Daoy (cell line): ENCODE measurements around the gene RAVER2. TPM values are rescaled to one million over a fixed set of nuclear protein-coding genes. Genes with fewer than 3 reads are reported as not detected.
"Not testable (repeated sequence)": the region's sequence is repeated elsewhere in the genome, so short reads cannot be mapped to it uniquely, and the experiment has no call there.

ENCODE experiments used
- DNase-seq: peaks from one replicate; pipeline ENCODE4 v3.0.0-alpha.2; 2015; ENCODE audit warnings: low read depth
- total RNA-seq: library from RNA; depleted of rRNA; stranded (reverse); fragments of >200 nt; shearing (Covaris generic); gene quantifications from 2 replicates; pipeline ENCODE4 v1.2.3, GENCODE V29; 2014; rRNA removed

RAVER2 gene, protein sequence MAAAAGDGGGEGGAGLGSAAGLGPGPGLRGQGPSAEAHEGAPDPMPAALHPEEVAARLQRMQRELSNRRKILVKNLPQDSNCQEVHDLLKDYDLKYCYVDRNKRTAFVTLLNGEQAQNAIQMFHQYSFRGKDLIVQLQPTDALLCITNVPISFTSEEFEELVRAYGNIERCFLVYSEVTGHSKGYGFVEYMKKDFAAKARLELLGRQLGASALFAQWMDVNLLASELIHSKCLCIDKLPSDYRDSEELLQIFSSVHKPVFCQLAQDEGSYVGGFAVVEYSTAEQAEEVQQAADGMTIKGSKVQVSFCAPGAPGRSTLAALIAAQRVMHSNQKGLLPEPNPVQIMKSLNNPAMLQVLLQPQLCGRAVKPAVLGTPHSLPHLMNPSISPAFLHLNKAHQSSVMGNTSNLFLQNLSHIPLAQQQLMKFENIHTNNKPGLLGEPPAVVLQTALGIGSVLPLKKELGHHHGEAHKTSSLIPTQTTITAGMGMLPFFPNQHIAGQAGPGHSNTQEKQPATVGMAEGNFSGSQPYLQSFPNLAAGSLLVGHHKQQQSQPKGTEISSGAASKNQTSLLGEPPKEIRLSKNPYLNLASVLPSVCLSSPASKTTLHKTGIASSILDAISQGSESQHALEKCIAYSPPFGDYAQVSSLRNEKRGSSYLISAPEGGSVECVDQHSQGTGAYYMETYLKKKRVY
- total RNA-seq = 9.0 and 10.3 TPM in 2 replicates

DNA sequence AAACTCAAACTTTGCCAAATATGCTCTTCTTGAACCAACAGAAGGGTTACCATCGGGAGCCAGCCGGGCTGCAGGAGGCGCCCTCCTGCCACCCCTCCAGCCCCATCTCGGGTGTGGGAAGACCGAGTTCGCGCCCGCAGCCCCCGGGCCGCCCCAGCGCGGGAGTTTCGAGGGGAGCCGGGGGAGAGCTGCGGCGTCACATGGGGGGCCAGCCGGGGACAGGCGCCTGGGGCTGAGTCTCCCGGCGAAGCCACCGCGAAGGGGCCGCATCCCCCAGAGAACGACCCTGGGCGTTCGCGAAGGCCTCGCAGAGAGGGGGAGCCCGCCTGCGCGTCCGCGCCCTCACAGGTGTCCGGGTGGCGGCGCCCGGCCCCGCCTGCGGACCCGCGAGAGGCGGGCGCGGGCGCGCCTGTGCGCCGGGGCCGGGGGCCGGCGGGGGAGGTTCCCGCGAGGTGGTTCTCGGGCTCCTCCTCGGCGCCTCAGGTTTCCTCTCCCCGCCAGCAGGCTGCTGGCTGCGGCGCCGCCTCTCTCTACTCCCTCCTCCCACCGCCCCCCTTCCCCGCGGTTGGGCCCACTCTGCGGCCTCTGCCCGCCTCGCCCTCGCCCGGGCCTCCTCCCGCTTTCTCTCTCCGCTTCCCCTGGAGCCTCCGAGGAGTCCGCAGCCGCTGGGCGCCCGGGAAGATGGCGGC, at the start of gene RAVER2:
RAVER2 (plus strand) TSS at position 584 of the 689 bp plus-strand sequence; CDS start at position 682, 98 bp downstream.
- DNase-seq = peak; percentile 84

DNA sequence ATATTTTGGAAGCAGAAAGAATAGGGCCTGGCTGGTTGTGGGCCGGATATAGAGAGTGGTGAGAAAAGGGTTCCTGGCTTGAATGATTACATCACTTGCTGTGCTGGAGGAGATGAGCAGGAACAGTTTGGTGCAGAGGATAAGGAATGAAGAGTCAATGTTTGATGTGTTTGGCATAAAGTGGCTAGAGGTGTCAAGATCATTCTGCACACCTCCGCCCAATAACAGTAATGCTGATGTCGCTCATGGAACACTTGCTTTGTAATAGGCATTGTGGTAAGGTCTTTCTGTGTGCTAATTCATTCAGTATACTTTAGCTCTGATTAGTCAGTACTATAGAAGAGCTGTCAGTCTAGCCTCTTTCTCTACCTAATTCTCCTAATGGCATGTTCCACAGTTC, 48.0 kb upstream of the RAVER2 start:
- no peak for DNase-seq

DNA sequence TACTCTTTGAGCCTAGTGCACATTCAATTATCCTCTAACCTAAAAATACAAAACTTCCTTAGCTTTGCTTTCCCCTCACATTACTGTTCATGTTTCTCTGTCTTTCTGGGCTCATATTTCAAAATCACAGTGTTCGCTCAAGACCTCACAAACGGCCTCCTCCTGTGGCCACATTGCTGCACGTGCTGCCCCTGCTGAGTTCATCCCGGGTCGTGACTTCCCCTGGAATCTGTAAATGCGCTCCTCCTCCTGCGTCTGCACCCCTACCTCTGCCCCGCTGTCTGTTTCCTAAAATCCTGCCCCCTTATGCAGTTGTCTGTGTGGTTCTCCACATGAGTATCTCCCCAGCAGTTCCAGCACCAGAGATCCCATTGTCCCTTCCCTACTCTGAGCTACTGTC, 45.5 kb upstream of the RAVER2 start:
- DNase-seq = no peak

DNA sequence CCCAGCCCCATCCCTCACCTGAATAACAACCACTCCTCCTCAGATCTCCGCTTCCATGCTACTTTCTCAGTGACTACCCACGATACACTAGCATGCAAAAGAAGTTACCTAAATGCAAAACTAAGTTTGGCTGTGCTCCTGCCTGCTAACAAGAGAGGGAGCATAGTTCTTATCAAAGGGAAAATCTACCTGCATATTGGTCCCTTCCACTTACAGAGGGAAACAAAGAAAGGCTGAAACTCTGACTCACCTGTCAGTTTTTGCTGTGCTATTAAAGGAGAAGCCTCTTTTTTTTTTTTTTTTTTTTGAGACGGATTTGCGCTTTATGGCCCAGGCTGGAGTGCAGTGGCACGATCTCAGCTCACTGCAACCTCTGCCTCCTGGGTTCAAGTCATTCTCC, 43.8 kb upstream of the RAVER2 start:
- DNase-seq = no peak

DNA sequence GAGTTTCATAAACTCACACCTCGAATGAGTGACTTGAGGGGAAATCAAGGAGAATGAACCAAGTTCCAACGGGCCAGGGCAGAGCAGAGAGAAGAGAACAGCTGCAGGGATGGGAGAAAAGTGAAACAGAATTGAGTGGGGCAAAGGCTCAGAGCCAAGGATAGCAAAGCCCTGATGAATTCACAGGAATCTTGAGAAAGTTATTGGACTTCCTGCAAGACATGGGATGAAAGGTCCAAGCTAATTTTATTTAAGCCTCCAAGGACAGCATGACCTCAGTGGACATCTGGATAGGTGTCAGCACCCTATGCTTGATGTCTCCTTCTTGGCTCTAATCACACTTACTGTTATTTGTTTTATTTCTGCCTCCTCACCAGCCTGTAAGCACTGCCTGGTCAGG, 43.0 kb upstream of the RAVER2 start:
- DNase-seq = no peak

DNA sequence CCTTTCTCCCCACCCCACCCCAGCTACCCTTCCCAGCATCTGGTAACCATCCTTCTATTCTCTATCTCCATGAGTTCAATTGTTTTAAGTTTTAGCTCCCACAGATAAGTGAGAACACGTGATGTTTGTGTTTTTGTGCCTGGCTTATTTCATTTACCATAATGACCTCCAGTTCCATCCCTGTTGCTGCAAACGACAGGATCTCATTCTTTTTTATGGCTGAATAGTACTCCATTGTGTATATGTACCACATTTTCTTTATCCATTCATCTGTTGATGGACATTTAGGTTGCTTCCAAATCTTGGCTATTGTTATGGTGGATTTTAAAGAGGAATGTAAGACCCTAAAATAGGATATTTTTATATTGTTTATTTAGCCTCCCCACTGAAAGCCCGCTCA, 42.2 kb upstream of the RAVER2 start:
- DNase-seq = not testable (repeated sequence)

DNA sequence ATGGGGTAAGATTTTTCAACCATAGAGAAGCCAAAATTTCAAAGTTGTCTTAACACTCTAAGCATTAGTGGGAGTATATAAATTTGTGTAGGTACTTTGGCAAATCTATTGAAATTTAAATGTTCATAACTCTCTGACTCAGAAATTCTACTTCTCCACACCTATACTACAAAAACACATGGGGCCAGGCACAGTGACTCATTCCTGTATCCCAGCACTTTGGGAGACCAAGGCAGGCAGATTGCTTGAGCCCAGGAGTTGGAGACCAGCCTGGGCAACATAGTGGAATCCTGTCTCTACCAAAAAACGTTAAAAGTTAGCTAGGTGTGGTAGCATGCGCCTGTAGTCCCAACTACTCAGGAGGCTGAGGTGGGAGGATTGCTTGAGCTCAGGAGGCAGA, 41.3 kb upstream of the RAVER2 start:
- DNase-seq = no peak

DNA sequence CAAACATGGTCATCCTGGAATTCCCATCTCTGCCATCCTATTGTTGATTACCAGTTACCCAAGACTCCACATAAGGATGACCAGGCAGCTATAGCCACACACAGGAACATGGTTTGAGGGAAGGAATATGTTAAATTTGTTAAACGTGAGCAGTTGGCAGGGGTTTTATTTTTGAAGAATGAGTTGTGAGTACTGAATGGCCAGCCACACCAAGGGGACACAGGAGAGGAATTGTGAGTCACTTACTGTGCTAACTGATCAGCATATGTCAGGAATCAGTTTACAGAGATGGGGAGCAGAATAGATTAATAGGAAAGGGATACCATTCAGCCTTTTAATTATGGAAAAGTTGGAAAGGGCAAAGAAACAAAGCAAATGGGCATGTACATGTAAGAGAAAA, 39.3 kb upstream of the RAVER2 start:
- DNase-seq = no peak

DNA sequence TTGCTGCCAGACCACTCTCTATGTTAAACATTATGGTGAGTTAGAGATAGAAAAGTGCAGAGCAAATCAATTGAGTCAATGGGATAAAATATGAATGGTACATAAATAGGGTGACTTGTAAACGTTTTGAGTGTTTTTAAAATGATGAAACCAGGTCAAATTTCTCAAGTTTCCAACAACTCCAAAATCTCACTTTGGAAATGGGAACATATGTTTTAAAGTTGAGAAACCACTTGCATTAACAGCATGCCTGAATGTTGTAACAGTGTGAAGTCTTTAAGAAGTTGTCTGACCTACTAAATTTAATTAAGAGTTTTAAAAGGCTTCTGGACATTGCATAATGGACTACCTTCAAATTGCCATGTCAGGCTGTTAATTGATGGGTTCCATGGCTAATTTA, 33.6 kb upstream of the RAVER2 start:
- no peak for DNase-seq

DNA sequence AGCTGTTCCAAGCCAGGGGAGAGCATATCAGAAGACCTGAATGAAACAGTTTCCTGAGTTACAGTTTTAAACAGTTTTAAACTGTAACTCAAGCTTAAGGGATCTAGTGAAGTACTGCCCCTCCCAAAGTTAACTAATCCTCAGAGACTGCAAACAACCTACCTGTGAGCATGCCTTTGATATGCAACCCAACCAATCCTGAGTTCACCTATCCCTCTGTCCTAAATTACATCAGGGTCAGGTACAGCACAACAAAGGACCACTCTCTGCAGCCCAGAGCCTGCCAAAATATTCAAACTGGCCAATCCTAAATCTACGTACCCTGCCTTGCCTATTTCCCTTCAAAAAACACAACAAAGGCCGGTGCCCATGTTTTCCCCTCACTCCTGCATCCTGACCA, 32.8 kb upstream of the RAVER2 start:
- no peak for DNase-seq

DNA sequence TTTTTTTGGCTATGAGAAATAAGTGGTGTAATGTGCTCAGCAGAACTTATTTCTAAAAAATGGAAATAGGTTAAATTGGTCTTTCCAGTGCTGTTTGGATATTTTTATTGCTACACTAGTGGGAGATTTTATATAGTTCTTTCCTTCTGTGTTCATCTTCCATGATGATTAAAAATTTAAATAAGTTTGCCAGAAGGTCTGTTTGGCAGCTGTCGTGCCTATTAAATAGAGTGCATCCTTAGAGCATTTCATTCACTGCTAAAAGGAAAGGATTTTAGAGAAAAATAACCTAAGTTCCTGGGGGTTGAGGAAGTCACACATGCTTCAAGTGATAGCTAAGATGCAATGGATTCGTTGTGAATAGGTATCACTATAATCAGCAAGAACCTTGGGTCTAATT, 29.7 kb upstream of the RAVER2 start:
- DNase-seq = no peak

DNA sequence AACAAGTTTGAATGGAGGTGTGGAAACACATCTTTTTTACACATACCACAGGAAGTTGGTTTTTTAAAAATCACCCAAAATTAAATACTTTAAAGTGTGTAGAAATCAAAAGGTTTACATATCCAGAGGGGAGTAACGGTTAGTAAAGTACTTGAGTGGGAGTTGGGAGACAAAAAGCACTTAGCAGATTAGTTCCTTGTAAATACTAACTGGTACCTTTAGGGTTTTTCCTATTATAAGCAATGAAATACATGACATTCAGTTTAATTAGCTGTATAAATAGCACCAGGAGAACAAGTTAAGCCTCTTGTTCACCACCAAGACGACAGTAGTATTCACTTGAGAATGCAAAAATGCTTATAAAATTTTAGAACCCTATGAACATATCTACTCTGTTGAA, 23.7 kb upstream of the RAVER2 start:
- no peak for DNase-seq

DNA sequence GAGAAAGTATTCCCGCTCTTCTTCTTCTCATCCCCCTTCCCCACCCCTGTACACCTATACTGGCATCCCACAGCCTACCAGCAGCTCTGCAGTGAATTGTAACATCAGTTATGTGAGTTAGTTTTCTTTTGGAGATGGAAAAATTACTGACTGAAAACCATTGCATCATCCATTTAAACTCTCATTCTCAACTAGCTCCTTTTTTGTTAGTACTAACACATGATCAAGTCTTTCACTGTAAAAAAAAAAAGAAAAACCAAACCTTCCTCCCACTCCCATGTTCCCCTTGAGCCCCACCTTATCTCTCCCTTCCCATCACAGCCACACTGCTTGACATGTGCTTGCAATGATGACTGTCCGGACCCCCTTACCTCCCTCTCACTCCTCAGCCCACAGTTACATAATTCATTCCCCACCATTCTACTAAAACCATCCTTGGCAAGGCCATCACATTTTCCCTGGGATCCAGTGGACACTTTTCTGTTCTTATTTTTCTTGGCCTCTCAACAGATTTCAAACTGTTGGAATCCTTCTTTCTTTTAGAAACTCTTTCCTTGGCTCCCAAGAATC, 23.2 kb upstream of the RAVER2 start:
- no peak for DNase-seq

DNA sequence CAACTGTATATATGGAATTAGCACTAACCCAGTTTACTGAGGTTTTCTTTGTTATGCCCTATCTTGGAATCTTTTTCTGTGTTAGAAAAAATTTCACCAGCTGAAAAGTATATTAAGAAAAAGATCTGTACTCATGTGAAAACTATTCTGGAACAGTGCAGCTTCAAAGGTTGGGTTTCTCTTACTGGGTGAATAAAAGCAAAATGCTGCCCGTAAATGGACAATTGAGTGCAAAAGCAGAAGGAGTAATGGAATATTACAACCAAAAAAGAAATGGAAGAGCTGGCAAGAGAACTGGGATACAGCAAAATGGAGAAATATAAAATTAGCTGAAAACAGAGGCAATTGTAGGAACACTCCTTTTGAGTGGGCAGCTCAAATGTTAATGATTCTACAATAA, 17.0 kb upstream of the RAVER2 start:
- DNase-seq = no peak

DNA sequence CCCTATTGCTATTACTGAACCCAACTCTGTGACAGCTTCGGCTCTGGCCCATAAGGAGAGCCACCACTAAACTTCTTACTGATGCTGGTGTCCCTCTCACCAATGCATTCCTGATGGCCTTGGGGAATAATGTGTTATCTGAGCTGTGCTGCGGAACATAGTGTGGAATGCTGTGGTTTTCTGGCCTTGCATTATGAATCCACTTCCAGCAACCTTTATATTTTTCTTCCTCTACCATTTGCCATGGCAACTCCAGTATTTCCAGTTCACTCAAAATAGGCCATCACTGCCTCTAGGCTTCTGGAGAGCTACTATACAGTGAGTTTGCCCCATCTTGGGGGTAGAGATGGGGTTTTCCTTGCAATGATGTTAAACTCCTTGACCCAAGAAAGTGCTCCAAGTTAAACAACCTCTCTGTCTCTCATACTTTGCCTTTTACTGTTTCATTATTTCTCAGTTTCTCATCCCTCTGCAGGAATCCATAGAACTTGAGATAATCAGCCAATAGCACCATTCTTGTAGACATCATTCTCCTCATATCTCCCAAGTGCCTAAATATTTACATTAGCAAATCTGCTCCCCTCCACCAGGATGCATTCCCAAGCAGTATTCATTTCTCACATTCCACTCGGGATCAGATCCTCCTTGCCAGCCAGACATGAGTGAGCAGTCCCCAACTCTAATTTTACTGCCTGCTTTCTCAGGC, 11.1 kb upstream of the RAVER2 start:
- DNase-seq = peak; percentile 13

DNA sequence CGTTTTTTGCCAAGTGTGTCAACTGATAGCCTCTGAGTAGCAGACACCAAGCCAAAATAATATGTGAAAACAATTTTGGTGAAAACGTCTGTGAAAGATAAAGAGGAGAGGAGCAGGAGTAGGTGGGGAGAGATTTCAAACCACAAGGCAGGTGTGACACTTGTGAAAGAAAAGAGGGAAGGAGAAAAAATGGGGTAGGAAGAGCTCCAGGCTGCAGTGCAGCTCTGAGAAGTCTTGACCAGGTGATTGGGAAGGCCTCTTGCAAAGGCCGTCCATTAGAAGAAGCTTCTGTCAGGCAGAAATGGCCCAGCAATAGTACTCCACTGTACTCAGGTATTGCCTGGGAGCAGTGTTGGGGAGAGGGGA, 10.6 kb upstream of the RAVER2 start:
- no peak for DNase-seq

DNA sequence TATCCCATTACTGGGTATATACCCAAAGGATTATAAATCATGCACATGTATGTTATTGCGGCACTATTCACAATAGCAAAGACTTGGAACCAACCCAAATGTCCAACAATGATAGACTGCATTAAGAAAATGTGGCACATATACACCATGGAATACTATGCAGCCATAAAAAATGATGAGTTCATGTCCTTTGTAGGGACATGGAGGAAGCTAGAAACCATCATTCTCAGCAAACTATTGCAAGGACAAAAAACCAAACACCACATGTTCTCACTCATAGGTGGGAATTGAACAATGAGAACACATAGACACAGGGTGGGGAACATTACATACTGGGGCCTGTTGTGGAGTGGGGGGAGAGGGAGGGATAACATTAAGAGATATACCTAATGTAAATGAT, 4.2 kb upstream of the RAVER2 start:
- DNase-seq = not testable (repeated sequence)

DNA sequence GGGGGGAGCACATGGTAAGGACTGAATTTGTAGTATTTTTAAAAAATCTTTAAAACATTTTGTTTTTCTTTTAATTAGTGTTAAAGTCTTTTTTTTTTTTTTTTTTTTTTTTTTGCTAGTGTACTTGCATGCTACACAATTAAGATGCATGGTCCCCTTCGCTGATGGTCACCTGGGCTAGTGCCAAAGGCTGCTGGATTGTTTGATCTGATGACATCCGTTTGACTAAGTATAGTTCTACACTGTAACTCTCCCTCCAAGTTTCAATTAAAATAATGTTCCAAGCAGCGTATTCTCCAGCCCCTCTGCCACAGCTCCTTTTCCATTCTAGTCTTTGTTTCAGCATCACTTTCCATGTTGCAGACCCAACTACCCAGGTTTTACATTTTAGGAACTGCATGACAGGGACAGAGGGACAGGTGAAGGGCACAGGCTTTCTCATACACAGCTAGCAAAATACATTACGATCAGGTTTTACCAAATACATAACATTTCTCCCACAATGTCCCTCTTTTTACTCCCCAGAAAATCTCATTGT, 852 bp upstream of the RAVER2 start:
- DNase-seq = no peak

DNA sequence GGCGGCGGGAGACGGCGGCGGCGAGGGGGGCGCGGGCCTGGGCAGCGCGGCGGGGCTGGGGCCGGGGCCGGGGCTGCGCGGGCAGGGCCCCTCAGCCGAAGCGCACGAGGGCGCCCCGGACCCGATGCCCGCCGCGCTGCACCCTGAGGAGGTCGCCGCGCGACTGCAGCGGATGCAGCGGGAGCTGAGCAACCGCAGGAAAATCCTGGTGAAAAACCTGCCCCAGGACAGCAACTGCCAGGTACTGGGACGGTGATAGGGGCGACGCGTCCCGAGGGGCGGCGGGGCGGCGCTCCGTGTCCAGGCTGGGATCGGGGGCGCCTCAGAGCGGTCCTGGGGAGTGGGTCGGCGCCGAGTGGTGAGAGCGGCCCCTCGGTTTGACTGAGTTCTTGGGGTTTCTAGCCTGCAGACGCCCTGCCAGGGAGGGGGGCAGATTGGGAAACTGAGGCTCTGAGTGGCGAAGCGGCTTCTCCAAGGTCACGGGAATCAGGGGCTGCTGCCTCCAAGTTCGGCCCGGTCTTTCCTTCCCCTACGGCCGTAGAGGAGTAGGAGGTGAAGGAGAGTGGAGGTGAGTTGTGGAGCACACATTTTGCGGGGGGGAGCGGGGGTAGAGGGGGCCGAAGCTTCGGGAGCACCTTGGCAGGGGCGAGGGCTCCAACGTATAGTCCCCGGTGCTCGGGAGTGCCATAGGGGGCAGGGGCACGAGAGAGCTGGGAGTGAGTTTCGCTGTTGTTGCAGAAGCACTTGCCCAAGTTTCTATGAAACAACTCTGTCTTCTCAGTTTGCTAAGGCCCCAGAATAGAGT, 508 bp downstream of the RAVER2 start:
- peak; percentile 47 for DNase-seq
